ENCODE measurements around the gene KRT3. TPM values are rescaled to one million over a fixed set of nuclear protein-coding genes. Genes with fewer than 3 reads are reported as not detected.
A peak's percentile ranks its signal among the peaks of the same experiment; 100 is the strongest.
"Not testable (repeated sequence)": the region's sequence is repeated elsewhere in the genome, so short reads cannot be mapped to it uniquely, and the experiment has no call there.

Gene KRT3
- total RNA-seq, 1 donor from 2014 or later: not detected

DNA sequence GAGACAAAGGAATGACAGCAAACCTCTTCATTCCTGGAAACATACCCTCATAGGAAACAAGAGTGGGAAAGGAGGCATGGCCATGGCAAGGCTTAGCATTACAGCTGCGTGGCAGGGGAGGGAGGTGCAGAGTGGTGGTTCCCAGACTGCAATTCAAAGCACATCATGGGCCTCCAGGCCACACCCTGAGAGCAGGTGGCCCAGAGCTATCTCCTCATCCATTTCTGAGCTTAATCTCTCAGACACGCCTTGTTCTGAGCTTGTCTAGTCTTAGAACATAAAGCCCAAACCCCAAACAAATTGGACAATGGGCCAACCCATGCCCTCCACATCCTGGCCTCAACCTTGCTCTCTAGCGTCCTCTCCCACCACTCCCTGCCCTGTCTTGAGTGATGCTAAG is 5.9 kb upstream of the KRT3 start:
- intact Hi-C loops (cut with DNase I): no loop called here
- no peak for DNase-seq (ENCODE audit: low spot score)

DNA sequence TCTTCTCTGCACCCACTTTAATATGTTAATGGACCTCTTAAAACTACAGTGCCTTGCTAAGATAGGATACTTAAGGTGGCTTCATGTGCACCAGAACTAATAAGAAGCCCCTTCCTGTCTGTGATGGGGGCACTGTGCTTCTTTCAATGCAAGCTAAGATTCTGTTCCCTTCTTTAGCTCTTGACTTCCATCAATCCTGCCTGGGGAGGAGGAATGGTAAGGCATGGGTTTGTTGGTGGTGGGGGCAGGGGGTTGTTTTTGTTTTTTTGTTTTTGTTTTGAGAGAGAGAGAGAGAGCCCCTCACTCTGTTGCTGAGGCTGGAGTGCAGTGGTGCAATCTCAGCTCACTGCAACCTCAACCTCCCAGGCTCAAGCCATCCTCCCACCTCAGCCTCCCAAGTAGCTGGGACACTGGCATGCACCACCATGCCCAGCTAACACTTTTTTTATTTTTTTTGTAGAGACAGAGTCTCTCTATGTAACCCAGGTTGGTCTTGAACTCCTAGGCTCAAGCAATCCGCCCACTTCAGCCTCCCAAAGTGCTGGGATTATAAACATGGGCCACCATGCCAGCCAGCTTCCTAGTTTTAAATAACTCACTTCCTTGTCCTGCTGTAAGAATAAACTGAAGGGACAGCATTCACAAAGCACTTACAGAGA is 4.5 kb upstream of the KRT3 start:
- no peak for DNase-seq (ENCODE audit: low spot score)
- intact Hi-C loops (cut with DNase I): no loop called here

DNA sequence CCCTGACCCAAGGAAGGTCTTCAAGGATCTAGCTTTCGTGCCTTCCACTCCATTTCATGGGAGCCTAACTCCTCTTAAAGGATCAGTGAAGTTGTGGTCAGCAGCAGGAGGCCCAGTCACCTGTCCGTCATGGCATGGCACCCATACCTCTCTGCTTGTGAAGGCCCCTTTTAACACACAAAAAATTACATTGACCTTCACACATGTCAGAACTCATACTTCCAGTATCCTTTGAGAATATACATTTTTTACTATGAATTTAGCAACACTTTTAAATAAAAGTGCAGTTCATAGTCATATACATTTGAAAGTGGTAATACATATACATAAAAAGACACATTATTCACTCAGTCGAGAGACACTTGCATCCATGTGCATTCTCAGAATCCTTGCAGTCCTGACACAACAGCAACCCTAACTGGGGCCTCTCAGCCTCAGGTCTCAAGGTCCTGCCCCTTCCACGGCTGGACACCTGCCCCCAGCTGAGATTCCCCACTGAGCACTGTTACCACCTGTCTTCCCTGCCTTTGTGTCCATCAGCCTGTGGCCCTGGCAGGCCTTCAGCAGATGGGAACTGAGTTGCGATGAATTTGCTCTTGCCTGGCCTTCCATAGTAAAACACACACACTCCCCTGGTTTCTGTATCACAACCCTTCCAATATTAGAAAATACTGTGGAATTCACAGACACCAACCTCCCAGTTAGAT is 3.7 kb upstream of the KRT3 start:
- DNase-seq (ENCODE audit: low spot score): no peak
- intact Hi-C loops (cut with DNase I): no loop called here

DNA sequence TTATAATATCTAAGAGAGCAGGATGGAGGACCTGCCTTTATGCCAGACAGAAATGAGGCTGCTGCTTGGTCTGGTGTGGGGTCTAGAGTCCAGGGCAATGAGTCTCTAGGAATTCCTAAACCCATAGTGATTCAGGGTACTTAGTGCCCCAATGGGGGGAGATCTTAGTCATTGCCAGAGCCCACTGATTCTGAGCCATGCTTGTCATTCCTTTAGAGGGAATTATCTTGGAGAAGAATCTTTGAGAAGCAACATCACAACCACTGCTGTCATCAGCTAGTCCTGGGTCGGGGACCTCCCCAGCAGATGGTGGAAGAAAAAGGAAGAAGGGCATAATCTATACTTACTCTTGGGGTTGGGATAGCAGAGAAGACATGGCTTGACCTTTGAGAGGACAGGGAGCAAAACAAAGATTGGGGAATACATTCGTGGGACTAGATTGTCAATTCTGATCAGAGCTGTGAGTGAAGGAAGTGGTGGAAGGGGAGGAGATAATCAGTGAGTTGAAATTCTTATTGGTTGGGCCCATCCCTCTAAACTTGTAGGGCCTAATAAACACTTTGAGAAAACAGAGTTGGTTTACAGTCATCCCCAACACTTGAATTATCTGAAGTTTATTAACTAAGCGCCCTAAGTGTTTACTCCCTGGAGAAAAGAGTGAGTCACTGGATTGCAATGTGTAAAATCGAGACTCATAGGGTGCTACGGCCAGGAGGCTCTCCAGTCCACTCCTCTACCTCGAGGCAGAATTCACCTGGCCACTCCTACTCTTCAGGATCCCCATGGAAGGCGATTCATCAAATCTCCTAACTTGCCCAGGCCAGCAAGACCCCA is 3.0 kb upstream of the KRT3 start:
- DNase-seq (ENCODE audit: low spot score): no peak
- intact Hi-C loops (cut with DNase I): no loop called here

DNA sequence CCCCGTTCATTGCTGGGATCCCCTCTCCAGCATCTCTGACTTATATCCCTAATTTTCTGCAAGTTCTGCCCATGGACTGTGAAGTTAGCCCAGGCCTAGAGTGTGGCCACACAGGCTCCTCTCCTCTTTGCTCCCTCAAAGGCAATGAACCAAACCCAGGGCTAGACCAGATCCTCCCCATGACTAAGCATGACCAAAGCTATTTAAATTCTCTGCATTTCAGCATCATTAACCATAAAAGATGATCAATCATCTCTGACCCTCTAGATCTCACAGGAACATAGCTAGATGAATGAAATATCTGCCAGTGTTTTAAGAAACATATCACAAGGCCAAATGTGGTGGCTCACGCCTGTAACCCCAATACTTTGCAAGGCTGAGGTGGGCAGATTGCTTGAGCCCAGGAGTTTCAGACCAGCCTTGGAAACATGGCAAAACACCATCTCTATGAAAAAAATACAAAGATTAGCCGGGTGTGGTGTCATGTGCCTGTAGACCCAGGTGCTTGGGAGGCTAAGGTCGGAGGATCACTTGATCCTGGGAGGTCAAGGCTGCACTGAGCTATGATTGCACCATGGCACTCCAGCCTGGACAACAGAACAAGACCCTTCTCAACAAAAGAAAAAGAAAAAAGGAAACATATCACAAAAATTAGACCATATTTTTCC is 2.2 kb upstream of the KRT3 start:
- intact Hi-C loops (cut with DNase I): no loop called here
- DNase-seq (ENCODE audit: low spot score): no peak

DNA sequence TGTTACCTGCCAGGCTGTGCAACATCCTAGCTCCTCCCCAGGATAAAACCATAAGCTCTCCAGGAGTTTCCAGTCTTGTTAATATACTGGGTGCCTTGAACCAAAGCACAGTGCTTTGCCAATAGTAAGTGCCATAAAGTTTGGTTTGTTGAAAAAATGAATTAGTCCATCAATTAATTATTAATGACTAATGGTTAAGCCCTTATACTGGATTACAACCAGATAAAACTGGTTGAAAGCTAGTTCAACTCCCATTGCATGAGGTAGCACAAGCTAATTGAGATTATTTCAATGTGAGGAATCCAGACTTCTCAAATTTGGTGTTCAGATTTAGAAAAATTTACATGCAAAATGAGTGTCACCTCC is 1.6 kb upstream of the KRT3 start:
- DNase-seq (ENCODE audit: low spot score): no peak
- intact Hi-C loops (cut with DNase I): no loop called here

DNA sequence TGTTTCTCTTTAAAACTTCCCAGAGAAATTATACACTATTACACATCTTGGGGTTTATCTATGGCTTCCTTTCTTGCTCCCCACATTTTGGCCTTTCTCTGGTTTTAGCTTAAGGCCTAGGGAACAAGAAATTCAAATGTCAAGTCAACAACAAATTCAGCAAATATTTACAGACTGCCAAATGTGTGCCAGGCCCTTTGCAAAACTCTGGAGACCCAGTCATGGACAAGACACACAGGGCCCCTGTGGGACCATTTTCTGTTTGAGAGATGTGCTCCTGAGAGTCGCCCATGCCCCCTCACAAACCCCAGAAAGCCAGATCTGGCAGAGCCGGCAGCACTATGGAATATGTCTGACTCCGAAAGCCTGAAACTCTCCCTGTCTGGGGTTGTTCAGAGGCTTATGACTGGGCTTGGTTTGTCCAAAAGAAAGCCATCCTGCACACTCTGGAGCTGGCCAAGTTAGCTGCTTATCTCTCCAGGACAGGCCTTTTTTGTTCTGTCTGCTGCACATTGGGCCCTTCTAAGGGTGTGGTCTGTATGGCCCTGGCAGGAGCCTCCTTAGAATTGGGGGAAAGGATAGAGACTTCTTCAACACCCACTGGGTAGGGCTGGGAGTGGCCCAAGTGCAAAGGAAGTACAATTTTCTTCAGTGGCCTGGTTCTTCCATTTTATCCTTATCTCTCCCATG is 1.1 kb upstream of the KRT3 start:
- DNase-seq (ENCODE audit: low spot score): no peak
- intact Hi-C loops (cut with DNase I): no loop called here

DNA sequence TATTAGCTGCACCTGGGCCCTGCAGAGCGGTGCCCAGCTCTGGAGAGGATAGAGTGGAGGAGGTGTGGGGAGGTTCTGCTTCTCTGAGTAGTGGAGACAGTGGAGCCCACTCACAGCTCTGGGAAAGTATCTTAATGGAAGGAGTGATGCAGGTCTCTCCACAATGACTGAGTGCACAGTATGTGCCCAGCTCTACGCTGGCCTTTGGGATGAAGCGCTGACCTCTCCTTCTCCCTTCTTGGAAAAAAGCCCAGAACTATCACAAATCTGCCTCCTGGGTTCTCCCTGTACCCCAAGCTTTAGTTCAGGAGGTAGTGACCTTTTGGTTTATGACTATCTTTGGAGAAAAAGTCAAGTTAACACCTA is 495 bp upstream of the KRT3 start:
- intact Hi-C loops (cut with DNase I): no loop called here
- DNase-seq (ENCODE audit: low spot score): no peak

DNA sequence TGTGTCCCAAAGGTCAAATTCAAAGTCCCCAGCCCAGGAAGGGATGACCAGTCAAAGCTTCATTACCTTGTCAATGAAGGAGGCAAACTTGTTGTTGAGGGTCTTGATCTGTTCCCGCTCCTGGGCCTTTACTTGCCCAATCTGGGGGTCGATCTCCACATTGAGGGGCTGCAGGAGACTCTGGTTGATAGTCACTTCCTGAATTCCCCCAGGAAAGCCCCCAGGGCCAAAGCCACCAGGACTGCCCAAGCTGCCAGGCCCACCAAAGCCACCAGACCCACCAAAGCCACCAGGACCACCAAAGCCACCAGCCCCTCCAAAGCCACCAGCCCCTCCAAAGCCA is 614 bp downstream of the KRT3 start:
- DNase-seq (ENCODE audit: low spot score); intact Hi-C loops (cut with DNase I): not testable (repeated sequence)

DNA sequence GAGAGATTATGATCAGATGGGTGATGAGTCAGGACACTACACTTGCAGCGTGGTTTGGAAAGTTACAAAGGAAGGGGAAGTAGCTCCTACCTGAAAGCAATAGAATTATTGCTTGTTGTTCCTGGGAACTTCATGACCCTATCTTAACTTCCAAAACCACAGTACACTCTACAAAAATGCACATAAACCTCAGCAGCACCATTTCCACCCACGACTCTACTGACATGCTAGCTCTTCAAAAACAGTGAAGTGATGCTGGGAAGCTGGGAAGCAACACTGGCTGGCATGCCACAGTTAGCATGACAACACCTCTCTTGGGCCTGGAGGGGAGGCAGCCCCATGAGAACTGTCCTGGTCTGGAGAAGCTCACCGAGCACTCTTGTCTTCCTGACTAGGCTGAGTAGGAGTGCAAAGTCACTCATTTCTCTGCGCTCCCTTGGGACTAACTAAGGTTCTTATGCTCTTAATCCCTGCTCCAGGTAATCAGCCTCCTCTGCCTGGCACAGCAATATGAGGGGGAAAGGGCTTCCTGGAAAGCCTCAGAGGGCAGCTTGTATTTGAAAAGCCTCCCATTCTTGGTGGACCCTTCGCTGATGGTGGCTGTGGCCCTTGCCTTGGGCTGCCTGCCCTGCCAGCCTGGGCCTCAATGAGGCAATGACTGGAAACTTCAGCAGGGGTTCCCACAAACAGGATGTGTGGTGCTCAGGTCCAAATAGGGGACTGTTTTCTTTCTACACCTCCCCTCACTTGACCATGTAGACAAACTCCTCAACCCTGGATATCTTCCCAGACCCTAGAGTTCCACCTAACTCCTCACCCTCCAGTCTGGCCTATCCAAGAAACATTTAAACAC is 1.2 kb downstream of the KRT3 start:
- intact Hi-C loops (cut with DNase I): no loop called here
- DNase-seq (ENCODE audit: low spot score): no peak

DNA sequence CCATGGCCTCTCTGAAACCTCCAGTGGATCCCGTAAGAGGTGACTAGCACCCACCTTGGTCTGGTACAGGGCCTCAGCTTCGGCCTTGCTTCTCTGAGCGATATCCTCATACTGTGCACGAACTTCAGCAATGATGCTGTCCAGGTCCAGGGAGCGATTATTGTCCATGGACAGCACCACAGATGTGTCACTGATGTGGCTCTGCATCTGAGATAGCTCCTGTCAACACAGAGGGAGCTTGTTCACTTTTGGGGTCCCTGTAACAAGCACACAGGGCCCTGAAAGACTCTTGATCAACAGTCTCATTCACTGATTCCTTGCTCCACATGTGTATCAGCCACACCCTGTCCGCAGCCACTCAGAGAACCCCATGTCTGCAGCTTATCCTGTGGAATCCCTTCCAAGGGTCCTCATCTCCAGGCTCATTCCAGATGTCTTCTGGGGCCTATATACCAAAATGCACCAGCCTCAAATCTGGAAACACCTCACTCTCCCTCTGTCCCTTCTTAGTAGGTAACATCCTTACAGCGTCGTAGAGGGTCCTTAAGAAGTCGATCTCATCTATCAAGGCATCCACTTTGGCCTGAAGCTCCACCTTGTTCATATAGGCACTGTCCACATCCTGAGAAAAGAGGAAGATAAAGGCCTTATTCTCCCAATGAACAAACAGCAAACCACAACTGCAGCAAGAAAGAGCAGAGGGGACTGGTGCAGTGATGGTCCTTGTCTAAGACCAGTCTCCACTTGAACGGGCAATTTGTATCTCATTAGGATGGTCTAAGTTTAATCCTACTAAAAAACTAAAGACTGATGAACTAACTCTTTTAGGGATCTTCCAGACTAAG is 3.5 kb downstream of the KRT3 start:
- DNase-seq (ENCODE audit: low spot score): no peak
- intact Hi-C loops (cut with DNase I): no loop called here

DNA sequence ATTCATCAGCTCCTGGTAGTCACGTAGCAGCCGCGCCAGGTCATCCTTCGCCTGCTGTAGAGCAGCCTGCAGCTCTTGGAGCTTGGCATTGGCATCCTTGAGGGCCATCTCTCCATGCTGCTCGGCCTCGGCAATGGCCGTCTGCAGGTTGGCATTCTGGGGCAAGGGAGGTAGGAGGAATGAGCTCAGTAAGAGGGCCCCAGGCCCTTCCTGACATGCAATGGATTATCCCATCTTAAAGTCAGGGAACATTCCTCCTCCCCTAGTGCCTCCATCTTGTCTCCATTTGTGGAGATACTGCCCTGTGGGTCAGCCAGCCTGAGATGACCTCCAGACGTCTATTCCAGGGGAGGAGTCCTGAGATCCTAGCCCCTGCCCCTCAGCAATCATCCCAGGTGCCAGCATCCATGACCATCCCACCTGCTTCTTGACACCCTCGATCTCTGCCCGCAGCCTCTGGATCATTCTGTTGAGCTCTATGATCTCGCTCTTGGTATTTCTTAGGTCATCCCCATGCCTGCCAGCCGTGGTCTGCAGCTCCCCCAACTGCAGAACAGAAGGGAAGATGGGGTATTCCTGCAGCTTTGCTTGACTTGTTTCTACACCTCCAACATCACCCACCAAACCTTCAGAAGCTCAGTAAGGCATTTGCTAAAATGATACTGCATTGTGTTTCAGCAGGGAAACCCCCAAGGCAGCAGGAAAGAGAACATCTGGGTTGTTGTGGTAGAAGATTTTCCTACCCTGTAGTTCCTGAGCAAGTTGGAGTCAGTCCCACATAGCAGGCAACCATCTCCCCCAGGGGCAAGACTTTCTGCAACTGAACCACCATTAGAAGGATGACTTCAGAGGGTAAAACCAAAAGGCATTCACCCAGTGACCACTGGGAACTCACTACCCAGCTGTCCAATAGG is 4.4 kb downstream of the KRT3 start:
- no peak for DNase-seq (ENCODE audit: low spot score)
- intact Hi-C loops (cut with DNase I): no loop called here

DNA sequence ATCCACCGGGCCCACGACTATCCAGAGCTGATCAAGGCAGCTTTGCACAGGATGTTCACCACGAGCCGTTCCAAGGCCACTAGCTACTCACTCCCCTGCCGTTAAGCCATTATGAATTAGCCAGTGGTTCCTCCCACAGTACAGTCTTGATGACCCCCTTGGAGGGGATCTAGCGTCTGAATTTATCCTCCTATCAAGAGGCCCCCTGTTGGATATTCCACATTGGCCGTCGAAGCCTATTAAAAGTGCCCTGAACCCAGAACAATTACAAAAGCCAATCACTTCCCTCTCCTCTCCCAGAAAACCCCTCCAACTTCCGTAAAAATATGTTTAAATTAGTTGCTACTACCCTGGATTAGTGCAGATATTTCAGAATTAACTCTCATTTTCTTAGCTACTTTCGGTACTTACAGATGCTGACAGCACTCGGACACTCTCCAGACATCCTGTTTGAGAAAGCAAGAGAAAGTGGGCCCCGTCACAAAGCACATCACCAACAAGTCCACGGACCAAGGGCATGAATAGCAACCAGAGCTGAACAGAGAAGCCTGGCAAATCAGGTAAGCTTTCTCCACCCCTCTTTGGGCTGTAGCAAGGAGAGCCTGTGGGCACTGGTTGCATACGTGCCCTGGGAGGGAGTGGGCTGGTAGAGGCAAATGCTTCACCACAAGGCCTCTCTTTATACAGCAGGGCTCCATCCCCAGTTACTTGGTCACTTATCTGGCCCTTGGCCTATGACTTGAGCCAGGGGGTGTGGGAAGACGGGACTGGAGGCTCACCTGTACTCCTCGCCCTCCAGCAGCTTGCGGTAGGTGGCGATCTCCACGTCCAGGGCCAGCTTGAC is 5.3 kb downstream of the KRT3 start:
- no peak for DNase-seq (ENCODE audit: low spot score)
- intact Hi-C loops (cut with DNase I): no loop called here

DNA sequence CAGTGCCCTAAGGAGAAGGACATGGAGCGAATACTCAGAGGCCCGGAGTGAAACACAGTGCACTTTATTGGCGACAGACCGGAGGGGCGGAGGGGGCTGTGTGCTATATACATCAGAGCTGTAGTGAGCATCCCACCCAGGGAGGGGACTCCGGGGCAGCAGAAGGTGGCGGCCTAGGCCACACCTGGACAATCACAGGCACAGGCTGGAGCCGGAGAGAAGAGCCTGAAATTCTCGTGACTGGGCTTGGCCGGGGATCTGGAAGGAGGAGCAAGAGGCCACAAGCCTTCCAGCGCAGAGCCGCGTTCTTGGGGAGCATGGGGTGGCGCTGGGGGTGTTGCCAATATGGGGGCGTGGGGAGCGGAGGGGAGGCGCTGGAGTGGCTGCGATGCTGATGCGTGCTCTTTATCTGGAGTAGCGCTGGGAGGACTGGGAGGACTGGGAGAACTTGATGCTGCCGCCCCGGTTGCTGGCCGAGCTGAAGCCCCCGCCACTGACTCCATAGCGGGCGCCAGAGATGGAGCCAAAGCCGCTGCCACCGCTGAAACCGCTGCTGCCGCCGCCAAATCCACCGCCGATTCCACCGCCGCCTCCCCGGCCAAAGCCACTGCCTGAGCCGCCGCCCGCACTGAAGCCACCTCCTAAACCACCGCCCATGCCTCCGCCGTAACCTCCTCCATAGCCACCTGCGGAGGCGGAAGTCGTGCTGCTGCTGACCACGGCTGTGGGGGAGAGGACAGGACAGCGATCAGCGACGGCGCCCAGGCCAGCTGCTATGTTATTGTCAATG is 6.1 kb downstream of the KRT3 start:
- DNase-seq (ENCODE audit: low spot score): no peak
- intact Hi-C loops (cut with DNase I): no loop called here

DNA sequence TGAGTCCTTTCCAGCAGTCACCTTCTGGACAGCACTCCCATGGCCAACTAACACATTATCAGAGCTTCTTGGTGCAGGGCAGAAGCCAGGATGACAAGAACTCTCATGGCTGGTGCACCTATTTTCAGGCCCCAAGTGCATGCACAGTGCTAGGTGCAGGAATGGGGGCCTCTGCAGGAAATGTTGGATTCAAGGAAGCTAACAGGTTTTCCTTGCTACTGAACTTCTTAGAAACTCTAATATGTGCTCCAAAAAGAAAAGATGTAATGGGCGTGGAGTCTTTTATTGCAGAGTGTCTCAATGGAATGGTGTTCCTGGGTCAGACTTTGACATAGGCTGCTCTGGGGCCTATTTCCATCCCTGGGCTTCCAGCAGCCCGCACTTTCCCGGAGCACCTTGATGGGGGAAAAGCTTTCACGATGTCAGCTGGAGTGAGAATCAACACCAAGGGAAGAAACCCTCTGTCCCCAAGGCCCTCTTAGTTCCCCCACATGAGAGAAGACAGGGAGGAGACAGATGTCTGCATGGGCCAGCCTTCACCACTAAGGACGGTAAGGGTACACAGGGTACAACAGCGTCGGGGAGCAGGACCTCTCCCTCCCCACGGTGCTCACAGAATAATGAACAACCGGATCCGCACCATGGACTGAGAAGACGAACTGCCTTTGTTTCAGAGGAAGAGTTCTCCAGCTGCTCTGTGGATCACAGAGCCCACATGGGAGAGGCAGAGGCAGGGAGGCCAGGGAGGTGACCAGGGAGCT is 6.9 kb downstream of the KRT3 start:
- DNase-seq (ENCODE audit: low spot score): peak; percentile 33
- intact Hi-C loops (cut with DNase I): no loop called here
